ENCODE results near the gene MEOX2. TPM values are rescaled to one million over a fixed set of nuclear protein-coding genes. Genes with fewer than 3 reads are reported as not detected.

Gene MEOX2
- total RNA-seq, 1 donor = not detected

DNA sequence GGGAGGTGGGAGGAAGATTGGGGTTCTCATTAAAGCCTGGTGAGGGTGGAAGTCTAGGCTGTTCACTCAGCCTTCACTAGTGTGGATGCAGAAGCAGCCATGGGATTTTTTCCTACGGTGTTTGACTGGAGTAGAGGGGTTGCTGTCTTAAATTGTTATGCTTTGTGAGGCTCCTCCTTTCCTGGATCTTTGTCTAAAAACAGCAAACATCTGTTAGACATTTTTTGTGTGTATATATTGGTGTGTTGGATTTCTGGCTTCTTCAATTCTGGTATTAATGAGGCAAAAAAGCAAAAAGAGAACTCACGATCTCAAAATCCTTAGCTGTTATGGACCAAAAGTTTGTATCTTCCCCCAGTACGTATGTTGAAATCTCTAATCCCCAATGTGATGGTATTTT lies 28.2 kb downstream of the MEOX2 start:
- H3K27me3 ChIP-seq (ENCODE audit: insufficient read depth, low read length) = no peaks in the 10 kb centered on the region
- H3K4me1 ChIP-seq (ENCODE audit: insufficient read depth, low read length) = no peaks in the 10 kb centered on the region
- no peak overlapping the region for H3K4me3 ChIP-seq (ENCODE audit: low read length)
- H3K9me3 ChIP-seq (ENCODE audit: low read depth, low read length) = peaks cover 3% of the 10 kb centered on the region

DNA sequence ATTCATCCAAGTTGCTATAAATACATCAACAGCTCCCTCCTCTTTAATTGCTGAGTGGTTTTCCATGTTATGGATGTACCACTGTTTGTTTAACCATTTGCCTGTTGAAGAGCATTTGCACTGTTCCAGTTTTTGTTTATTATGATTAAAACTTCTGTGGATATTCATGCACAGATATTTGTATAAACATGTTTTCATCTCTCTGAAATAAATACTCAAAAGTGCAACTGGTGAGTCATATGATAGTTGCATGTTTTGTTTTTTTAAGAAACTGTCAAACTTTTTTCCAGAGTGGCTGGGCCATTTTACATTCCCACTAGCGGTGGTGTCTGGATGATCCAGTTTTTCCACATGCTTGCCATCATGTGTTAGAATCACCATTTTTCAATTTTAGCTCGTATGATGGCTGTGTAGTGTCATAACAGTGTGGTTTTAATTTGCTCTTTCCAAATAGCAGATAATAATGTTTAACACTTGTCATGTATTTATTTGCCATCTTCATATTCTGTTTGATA lies 33.6 kb downstream of the MEOX2 start:
- no peaks in the 10 kb centered on the region for H3K27me3 ChIP-seq (ENCODE audit: insufficient read depth, low read length)

DNA sequence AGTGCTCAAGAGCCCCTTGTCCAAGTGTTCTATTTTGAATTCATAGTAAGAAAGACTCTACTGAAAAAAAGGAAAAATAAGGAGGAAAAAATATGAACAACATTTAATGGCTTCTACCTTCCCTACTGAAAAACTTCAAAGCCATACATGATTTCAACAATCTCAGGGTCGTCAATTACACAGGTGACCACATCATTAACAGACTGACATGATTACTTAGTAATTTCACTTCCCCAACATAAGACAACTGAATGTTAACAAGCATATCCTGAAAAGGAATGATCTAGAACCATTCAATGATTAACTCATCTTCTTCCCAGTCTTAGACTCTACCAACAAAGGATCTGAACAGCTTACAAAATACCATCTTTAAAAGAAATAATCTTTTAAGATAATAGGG lies 34.8 kb downstream of the MEOX2 start:
- Histone ChIP-seq H3K27me3 (ENCODE audit: insufficient read depth, low read length) (no peaks in the 10 kb centered on the region), H3K4me1 (ENCODE audit: insufficient read depth, low read length) (no peaks in the 10 kb centered on the region), H3K9me3 (ENCODE audit: low read depth, low read length) (peaks cover 5% of the 10 kb centered on the region), H3K4me3 (ENCODE audit: low read length) (no peak overlapping the region)

More for the DNA sequence above, 33.6 kb downstream of the MEOX2 start:
- peaks cover 5% of the 10 kb centered on the region for H3K9me3 ChIP-seq (ENCODE audit: low read depth, low read length)
- no peak overlapping the region for H3K4me3 ChIP-seq (ENCODE audit: low read length)
- no peaks in the 10 kb centered on the region for H3K4me1 ChIP-seq (ENCODE audit: insufficient read depth, low read length)

DNA sequence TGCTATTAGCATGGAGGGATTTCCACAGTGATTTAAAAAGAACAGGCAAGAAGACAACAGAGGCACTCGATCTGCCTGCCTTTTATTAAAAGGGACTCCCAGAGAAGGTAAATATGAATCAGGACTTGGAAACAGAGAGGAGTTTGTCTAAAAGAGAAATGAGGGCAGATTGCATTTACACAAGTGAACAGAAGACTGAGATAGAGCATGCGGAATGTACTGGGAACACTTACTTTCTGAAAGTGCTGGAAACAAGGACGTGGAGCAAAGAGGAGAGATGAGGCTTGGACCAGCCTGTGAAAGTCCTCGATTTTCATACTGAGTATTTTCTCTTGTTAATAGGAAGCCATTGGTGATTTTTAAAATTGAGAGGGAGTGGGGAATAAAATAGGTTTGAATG lies 35.7 kb downstream of the MEOX2 start:
- Histone ChIP-seq H3K4me3 (ENCODE audit: low read length) (no peak overlapping the region), H3K9me3 (ENCODE audit: low read depth, low read length) (peaks cover 5% of the 10 kb centered on the region), H3K4me1 (ENCODE audit: insufficient read depth, low read length) (no peaks in the 10 kb centered on the region), H3K27me3 (ENCODE audit: insufficient read depth, low read length) (no peaks in the 10 kb centered on the region)

DNA sequence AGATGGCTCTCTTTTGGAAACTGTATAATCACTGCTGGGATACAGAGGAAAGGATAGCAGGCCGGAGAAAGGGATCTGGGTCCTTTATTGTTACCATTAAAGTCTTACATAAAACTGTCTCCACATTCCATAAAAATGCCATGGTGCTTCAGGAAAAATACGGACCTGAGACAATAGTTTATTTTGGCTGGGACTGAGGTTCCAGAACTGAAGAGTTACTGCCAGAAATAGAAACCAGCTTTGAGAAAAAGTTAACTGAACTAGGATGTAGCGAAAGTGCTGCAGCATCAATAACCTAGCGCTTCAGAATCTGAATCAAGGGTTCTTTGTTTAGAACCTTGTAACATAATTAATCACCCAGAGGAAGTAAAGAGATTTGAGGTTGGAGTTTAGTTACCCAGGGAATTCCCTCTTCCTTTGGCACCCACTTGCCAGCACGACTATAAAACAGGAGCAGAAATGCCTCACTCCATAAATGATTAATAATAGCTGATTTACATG lies 38.0 kb downstream of the MEOX2 start:
- H3K4me1 ChIP-seq (ENCODE audit: insufficient read depth, low read length) = no peaks in the 10 kb centered on the region
- H3K9me3 ChIP-seq (ENCODE audit: low read depth, low read length) = peaks cover 4% of the 10 kb centered on the region
- H3K27me3 ChIP-seq (ENCODE audit: insufficient read depth, low read length) = no peaks in the 10 kb centered on the region
- H3K4me3 ChIP-seq (ENCODE audit: low read length) = no peak overlapping the region

DNA sequence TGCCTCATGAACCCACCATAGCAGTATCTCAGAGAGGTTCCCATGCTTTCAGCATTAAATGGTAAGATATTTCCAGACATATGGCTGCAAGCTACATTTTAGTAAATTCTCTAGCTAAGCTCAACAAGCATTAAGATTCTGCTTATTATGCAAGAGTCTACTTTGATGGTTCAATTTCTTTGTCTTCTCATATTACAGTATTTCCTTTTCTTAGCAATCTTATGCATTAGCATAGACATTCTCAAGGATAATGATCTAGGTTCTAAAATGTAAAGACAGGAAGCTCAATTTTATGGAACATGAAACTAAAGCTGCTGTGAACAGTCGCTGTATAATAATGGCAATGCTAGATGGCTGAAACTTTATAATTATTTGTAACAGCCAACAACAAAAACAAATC lies 39.2 kb downstream of the MEOX2 start:
- no peaks in the 10 kb centered on the region for H3K9me3 ChIP-seq (ENCODE audit: low read depth, low read length)
- H3K4me3 ChIP-seq (ENCODE audit: low read length) = no peak overlapping the region
- H3K4me1 ChIP-seq (ENCODE audit: insufficient read depth, low read length) = no peaks in the 10 kb centered on the region
- no peaks in the 10 kb centered on the region for H3K27me3 ChIP-seq (ENCODE audit: insufficient read depth, low read length)

DNA sequence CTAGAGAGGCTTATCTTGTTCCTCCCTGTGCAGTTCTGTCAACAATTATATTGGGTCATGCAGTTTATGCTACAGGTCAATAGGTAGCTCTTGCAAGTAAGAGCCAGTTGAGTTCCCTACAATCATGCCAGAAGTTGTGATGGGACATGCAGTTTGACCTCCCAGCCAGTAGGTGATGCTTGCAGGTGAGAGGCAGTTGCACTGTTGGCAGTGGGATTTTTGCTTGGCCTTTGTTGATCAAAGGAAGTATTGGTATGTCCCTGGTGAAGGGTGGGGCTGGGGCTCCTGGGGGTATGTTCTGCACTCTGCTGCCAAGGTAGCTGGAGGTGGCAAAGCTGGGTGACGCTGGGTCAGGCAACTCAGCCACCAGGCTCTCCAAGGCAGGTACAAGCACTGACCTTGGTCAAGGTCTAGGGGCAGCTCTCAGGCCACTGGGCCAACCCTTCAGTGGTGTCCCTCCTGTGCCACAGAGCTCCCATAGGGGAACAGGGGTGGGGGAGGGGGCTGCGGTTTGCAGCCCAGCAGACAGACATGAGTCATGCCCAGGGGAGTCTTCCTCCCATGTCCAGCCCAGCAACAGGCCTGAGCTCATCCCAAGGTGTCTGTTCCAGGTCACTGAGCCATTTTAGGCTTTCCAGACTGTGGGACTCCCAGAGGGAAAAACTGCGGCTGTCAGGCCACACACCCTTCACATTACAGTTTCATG lies 43.3 kb downstream of the MEOX2 start:
- Histone ChIP-seq H3K9me3 (ENCODE audit: low read depth, low read length) (peaks cover 13% of the 10 kb centered on the region), H3K4me1 (ENCODE audit: insufficient read depth, low read length) (no peaks in the 10 kb centered on the region), H3K27me3 (ENCODE audit: insufficient read depth, low read length) (no peaks in the 10 kb centered on the region), H3K4me3 (ENCODE audit: low read length) (no peak overlapping the region)

DNA sequence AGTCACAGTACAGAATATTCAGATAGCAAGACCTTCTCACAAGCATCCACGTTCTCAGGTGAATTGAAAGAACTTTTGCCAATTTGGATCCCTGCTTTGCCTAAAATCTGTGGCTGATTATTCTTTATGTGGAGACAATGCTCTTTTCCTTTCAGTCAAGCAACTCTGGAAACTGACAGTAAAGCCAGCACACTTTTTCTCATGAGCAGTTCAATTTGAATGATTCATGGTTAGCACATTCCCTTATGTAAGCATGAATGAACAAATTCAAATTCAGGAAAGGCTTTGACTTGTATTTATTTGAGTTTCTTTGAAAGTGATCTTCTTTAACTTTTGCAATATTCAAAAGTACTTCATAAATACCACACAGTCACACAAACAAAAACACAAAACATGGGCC lies 57.6 kb downstream of the MEOX2 start:
- H3K4me1 ChIP-seq (ENCODE audit: insufficient read depth, low read length) = no peaks in the 10 kb centered on the region
- no peaks in the 10 kb centered on the region for H3K27me3 ChIP-seq (ENCODE audit: insufficient read depth, low read length)
- no peaks in the 10 kb centered on the region for H3K9me3 ChIP-seq (ENCODE audit: low read depth, low read length)
- no peak overlapping the region for H3K4me3 ChIP-seq (ENCODE audit: low read length)

DNA sequence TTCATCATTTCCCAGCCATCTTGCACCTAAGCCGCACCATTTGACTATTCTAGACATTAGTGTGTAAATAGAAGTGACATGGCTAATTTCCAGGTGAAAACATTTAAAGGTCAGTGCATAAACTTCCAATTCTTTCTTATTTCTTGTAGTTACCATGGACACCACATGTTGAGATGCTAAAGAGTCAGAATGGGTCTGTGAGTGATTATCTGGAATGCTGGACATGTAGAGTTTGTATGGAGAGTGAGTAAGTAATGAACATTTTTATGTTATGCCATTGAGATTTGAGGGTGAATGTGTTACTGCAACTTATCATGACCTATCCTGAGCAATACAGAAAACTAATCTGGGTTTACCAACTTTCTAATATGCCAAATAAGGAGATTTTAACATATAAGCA lies 60.4 kb downstream of the MEOX2 start:
- Histone ChIP-seq H3K9me3 (ENCODE audit: low read depth, low read length) (no peaks in the 10 kb centered on the region), H3K4me1 (ENCODE audit: insufficient read depth, low read length) (no peaks in the 10 kb centered on the region), H3K27me3 (ENCODE audit: insufficient read depth, low read length) (no peaks in the 10 kb centered on the region), H3K4me3 (ENCODE audit: low read length) (no peak overlapping the region)

DNA sequence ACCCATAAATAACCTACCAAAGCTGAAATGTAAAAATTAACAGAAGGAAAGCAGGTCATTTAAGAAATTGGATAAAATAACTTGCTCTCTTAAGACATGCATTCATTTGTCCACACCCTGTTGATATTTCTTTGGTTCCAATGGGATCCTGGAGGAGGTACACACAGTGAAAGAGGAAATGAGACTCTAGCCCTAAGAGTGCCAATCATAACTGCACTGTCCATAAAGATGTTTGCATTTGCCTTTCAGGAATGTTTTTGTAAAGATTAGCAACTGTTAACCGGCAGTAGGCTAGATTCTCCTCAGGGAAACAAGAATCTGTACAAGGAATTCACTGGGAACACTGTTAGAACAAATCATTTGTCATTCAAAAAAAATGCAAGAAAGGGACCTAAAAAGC lies 61.0 kb downstream of the MEOX2 start:
- Histone ChIP-seq H3K27me3 (ENCODE audit: insufficient read depth, low read length) (no peaks in the 10 kb centered on the region), H3K4me3 (ENCODE audit: low read length) (no peak overlapping the region), H3K4me1 (ENCODE audit: insufficient read depth, low read length) (no peaks in the 10 kb centered on the region), H3K9me3 (ENCODE audit: low read depth, low read length) (no peaks in the 10 kb centered on the region)

DNA sequence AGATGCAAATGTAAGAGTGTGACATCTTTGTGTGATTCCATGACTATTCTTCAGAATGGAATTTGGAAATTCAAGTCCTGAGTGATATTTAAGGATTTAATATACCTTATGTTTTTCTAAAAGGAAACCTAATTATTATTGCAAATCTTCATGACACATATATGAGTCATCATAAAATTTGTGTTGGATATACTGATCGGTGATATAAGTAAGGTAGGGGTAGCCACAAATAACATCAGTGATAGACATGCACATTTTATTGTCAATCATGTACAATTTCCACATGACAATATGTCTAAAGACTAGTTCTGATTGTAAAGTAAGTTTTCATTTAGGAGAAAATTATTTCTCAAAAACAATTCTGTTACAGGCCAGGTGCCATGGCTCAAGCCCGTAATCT lies 65.0 kb downstream of the MEOX2 start:
- H3K4me1 ChIP-seq (ENCODE audit: insufficient read depth, low read length) = no peaks in the 10 kb centered on the region
- H3K4me3 ChIP-seq (ENCODE audit: low read length) = no peak overlapping the region
- no peaks in the 10 kb centered on the region for H3K27me3 ChIP-seq (ENCODE audit: insufficient read depth, low read length)
- H3K9me3 ChIP-seq (ENCODE audit: low read depth, low read length) = no peaks in the 10 kb centered on the region

DNA sequence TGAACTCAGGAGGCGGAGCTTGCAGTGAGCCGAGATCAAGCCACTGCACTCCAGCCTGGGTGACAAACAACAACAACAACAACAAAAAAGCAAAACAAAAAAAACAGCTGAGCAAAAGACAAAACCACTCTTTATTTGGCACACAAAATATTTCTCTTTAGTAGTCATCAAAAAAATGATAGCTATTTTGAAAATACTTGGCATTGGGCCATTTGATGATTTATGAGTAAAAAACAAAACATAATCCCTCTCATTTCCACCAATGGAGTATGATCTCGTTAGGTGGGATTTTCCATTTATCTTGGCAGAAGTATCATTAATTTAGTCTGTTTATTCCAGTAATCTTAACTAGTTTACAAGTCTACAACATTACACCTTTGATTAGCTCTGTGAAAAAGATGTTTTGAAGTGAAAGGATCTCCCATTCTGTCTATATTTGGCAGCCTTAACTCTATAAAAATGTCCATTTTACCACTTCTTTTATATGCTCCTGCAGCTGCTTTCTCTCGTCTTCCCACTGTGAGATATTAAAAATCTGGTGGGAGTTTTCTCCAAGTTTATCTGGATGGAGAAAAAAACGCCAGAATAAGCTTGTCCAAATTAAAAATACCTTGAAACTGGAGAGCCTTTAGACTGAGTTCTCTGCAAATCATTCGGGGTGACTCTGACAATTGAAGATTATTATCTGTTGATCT lies 65.8 kb downstream of the MEOX2 start:
- H3K4me3 ChIP-seq (ENCODE audit: low read length) = no peak overlapping the region
- no peaks in the 10 kb centered on the region for H3K4me1 ChIP-seq (ENCODE audit: insufficient read depth, low read length)
- no peaks in the 10 kb centered on the region for H3K27me3 ChIP-seq (ENCODE audit: insufficient read depth, low read length)
- no peaks in the 10 kb centered on the region for H3K9me3 ChIP-seq (ENCODE audit: low read depth, low read length)

DNA sequence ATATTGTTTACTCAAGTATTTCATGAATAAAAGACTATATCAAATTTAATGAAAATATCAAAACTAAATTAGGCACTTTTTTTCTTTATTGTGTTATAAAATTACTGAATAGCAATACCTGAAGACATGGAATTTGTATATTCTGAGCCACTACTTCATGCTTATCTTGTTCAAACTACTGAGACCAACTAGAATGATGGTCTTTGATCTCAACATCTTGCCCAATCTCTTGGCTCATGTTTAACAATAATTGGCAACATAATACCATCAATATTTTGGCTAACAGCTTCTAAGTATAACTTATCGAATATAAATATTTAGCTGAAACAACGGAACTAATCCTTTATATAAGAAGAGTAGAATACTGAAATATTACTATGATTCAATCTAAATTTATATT lies 68.2 kb downstream of the MEOX2 start:
- no peaks in the 10 kb centered on the region for H3K9me3 ChIP-seq (ENCODE audit: low read depth, low read length)
- H3K4me3 ChIP-seq (ENCODE audit: low read length) = no peak overlapping the region
- no peaks in the 10 kb centered on the region for H3K27me3 ChIP-seq (ENCODE audit: insufficient read depth, low read length)
- H3K4me1 ChIP-seq (ENCODE audit: insufficient read depth, low read length) = no peaks in the 10 kb centered on the region

DNA sequence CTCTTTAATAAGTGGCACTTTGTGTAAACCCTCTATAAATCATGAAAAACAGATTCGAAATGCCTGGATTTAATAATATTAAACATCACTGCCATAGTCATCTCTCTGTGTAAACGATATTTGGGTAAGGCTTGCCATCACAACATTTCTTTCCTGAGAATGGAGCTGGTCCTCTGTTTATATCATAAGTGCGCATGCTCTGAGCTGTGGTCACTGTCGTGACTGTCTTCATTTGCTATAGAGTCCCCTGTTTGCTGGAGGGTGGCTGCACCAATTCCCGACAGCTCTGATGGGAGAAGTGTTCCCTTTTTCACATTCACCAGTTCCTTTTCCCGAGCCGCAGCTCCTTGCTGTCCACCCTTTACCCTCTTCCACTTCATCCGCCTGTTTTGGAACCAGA lies 74.3 kb downstream of the MEOX2 start:
- Histone ChIP-seq H3K9me3 (ENCODE audit: low read depth, low read length) (no peaks in the 10 kb centered on the region), H3K4me3 (ENCODE audit: low read length) (no peak overlapping the region), H3K27me3 (ENCODE audit: insufficient read depth, low read length) (no peaks in the 10 kb centered on the region), H3K4me1 (ENCODE audit: insufficient read depth, low read length) (no peaks in the 10 kb centered on the region)

DNA sequence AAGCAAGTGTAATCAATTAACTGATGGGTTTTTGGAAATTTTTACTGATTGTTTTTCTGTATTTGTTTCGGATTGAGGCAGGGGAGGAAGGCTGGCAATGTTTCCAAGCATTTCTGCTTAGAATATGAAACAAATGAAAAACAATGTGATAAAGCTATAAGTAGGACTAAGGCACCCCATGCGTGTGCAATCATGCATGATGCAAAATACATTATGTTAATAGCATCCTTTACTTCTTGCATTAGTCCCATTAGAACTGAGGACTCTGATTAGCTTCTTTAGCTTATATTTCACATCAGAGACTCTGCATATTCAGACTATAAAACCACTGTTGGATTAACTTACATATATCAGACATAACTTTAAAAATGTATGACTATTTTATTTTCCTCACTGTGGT lies 76.0 kb downstream of the MEOX2 start:
- Histone ChIP-seq H3K4me1 (ENCODE audit: insufficient read depth, low read length) (no peaks in the 10 kb centered on the region), H3K9me3 (ENCODE audit: low read depth, low read length) (no peaks in the 10 kb centered on the region), H3K4me3 (ENCODE audit: low read length) (no peak overlapping the region), H3K27me3 (ENCODE audit: insufficient read depth, low read length) (no peaks in the 10 kb centered on the region)

DNA sequence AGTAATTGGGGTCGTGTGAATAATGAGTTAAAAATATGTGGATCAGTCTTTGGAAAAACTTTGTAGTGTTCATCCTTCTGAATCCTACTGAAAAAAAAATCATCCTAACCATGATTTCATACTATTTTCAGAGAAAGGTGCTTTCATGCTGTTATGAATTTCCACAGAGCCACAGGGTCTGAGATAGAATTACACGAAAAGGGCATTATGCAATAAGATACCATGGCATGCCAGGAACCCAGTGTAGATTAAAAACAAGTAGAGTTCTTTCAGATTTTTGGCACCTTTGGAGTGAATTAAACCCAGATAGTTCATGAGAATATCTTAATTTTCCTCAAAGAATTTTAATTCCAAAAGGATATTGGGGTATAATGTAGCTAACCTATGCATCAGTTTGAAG lies 77.2 kb downstream of the MEOX2 start:
- Histone ChIP-seq H3K4me3 (ENCODE audit: low read length) (no peak overlapping the region), H3K9me3 (ENCODE audit: low read depth, low read length) (no peaks in the 10 kb centered on the region), H3K4me1 (ENCODE audit: insufficient read depth, low read length) (no peaks in the 10 kb centered on the region), H3K27me3 (ENCODE audit: insufficient read depth, low read length) (no peaks in the 10 kb centered on the region)

Measured in mononuclear cell (primary cell).